CD4-positive, alpha-beta T cell treated with Interferon alpha-2 for 1 hour (primary cell): ENCODE measurements around the gene ARMC5.
"Not testable (repeated sequence)": the region's sequence is repeated elsewhere in the genome, so short reads cannot be mapped to it uniquely, and the experiment has no call there.

Experiments
- DNase-seq, 2 donors: peaks; one replicate each; pipeline ENCODE4 v3.0.0-alpha.2; 2020 to 2022

Gene ARMC5

GRCh38 chr16:31478956-31479355 lies 19.7 kb downstream of the ARMC5 start:
- no peak for DNase-seq

GRCh38 chr16:31479751-31480150 lies 20.4 kb downstream of the ARMC5 start:
- no peak for DNase-seq

GRCh38 chr16:31480851-31481536 lies 21.7 kb downstream of the ARMC5 start:
- DNase-seq, result no peak

GRCh38 chr16:31483081-31483480 lies 23.8 kb downstream of the ARMC5 start, which contains the start of gene SLC5A2:
Gene SLC5A2 (plus strand): TSS chr16:31483123. CDS start chr16:31483137, 14 bp downstream.
- no peak for DNase-seq

GRCh38 chr16:31484048-31484447 lies 24.7 kb downstream of the ARMC5 start:
- not testable (repeated sequence) for DNase-seq

GRCh38 chr16:31484491-31485171 lies 25.3 kb downstream of the ARMC5 start:
- DNase-seq, result no peak

GRCh38 chr16:31485571-31485970 lies 26.3 kb downstream of the ARMC5 start:
- no peak for DNase-seq

GRCh38 chr16:31486045-31486444 lies 26.7 kb downstream of the ARMC5 start:
- no peak for DNase-seq

- DNase-seq, result no peak
These were observed 27.9 kb downstream of the ARMC5 start for GRCh38 chr16:31487071-31487719.

- DNase-seq, result peak; percentile 71 to 85
These were observed 28.6 kb downstream of the ARMC5 start for GRCh38 chr16:31487720-31488467.

- DNase-seq, result no peak
These were observed 29.4 kb downstream of the ARMC5 start for GRCh38 chr16:31488468-31489297.

- DNase-seq, result no peak
These were observed 29.9 kb downstream of the ARMC5 start for GRCh38 chr16:31489298-31489564.

GRCh38 chr16:31489616-31490584 lies 30.6 kb downstream of the ARMC5 start:
- DNase-seq, result no peak

GRCh38 chr16:31491778-31492418 lies 32.6 kb downstream of the ARMC5 start:
- DNase-seq, result no peak

- DNase-seq, result no peak
These were observed 34.3 kb downstream of the ARMC5 start for GRCh38 chr16:31493506-31494125.

GRCh38 chr16:31496670-31497069 lies 37.4 kb downstream of the ARMC5 start:
- DNase-seq, result no peak

GRCh38 chr16:31498493-31498892 lies 39.2 kb downstream of the ARMC5 start:
- DNase-seq, result no peak

- DNase-seq, result no peak
These were observed 40.6 kb downstream of the ARMC5 start for GRCh38 chr16:31499928-31500327.

- DNase-seq, result no peak
These were observed 42.1 kb downstream of the ARMC5 start for GRCh38 chr16:31501226-31501965.

GRCh38 chr16:31501966-31502348 lies 42.7 kb downstream of the ARMC5 start:
- DNase-seq, result no peak
